Stimulated activated CD4-positive, alpha-beta T cell treated with anti-CD3 and anti-CD28 coated beads, Interleukin-12 subunit alpha, Interleukin-12 subunit beta, amount 100 ng/mL, for 48 hours (primary cell): ENCODE data around the gene RIC8A.

Experiments
- DNase-seq, 3 donors: peaks; one replicate each; pipeline ENCODE4 v3.0.0-alpha.2; 2020; ENCODE audit warnings: low read depth in 2 of 3, low spot score in 1 of 3

RIC8A gene

DNA sequence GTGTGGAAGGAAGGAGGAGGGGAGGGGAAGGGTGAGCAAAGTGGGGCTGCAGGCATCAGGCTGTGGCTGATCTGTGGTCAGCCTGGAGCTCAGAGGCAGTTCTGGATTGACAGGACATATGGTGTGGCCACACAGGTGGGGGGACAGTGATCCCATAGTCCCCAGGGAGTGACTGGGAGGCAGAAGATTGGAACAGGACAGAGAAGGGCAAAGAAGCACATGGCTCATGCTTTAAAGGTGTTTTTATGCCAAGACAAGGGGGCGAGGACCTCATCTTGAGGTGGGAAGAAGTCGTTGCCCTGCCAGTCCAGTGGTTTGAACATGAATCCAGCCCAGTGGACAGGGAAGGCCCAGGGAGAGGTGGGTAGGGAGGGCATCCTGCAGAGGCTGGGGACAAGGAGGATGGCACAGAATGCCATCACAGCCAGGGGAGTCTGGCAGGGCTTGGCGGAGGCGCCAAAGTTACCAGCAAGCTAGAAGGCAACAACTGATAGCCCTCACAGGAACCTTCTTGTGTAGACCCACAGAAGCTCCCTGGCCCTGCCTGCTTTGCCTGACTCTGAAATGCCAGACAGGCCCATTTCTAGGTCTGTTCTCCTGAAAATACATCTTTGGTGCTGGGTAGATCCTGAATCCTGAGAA lies 3.4 kb upstream of the RIC8A start:
- no peak for DNase-seq

DNA sequence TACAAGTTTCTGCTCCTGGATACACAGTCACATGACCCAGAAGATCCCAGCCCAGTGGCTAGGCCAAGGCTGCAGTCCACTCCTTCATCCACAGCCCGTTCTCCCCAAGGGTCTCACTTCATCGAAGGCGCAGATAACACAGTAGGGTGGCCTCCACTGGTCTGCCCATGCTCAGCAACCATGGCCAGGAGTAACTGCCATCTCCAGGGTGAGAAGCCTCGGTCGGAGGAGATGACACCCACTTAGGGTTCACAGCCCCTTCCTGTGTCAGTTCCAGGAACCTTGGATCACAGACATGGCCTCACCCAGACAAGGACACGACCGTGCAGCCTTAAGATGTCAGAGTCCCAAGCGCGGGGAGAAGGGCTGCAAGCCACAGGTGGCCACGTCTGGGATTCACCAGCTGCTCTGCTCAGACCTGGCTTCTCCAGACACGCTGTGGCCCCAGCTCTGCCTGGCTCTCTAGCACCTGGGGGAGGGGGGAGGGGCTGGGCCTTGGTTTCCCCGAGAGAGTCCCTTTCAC lies 2.9 kb upstream of the RIC8A start:
- no peak for DNase-seq

DNA sequence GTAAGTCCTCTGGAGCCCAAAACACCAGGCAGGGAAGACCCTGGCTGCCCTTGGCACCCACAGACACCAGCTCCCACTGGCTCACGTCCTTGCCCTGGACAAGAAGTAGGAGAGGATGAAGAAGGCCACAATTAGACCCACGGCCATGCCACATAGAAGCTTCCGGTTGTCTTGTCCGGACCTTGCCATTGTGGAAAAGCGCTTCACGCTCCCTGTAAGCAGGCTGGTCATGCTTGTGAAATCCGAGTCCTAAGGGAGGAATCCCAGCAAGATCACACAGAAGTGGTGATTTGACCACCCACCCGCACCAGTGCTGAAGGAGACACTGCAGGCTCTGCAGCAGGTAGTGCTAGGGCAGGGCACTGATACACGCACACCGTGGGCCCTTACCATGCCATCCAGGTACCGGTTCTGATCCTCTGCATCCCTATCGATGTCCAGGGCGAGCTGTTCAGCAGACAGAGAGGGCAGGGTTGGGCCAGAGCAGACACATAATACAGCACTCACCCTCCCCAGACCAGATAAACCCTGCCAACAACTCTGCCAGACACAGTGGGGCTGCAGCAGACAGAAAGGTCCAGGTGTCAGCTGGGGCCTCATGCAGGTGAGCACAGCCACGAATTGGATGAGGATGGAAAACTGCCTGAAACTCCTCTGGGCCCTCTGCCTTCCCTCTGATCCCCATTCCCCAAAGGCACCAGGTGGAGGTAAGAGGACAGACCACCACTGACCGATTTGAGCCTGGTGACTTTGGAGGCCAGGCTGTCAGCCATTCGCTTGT lies 2.1 kb upstream of the RIC8A start:
- DNase-seq, result no peak

DNA sequence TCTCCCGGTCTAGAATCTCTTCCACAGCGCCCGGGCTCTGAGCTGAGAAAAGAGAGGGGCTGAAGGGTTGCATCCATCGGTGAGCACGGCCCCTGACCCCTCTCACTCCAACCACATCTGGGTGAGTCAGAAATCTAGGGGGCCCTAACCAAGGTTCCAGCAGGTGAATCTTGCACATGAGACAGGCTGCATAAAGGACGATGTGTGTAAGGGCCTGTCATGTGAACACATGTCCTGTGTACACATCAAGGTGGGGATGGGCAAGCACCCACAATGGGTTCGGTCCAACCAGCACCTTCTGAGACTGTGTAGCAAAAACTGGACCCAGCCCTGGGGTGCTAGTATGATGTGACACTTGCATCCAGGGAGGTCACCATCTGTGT lies 1.5 kb upstream of the RIC8A start:
- DNase-seq, result no peak

DNA sequence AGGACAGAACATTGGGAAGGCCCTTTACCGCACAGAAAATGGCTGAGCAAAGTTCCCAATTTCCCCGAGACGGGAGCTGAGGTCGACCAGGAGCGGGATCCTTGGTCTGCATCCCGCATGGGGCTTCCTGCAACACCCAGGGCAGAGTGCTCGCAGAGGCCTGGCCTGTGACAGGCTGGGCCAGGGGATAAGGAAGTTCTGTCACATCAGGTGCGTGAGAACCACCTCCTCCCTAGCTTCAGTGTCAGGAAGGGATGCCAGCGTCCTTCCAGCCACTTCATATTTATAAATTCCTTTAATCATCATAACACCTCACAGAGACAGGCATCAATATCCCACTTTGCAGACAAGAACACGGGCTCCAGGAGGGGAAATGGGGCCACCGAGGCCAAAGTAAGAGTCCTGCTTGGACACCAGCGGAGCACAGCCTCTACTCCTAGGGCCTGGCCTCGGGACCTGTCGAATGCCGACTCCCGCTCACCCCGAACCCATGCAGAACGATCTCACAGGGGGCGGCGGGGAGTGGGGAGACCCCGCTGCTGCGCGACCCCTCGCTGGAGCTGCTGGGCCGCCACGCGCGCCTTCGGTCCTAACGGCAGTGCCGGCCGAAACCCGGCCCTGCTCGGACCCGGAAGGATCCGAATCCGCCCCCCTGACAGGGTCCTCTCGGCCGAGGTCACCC lies 841 bp upstream of the RIC8A start:
- DNase-seq, result no peak

DNA sequence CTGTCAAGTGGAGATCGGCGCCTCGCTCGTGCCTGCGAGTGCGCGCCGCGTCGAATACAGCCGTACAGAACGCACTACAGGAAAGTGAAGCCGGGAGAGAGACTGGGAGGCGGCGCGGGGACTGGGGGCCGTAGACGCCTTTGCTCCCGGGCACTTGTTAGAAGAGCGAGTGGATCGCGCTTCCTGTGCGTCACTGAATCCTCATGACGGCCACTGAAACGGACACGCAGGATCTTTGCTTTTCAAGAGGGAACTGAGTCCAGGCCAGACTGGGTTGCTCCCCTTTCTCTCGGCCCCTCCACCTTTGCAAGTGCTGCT lies 314 bp downstream of the RIC8A start:
- no peak for DNase-seq

DNA sequence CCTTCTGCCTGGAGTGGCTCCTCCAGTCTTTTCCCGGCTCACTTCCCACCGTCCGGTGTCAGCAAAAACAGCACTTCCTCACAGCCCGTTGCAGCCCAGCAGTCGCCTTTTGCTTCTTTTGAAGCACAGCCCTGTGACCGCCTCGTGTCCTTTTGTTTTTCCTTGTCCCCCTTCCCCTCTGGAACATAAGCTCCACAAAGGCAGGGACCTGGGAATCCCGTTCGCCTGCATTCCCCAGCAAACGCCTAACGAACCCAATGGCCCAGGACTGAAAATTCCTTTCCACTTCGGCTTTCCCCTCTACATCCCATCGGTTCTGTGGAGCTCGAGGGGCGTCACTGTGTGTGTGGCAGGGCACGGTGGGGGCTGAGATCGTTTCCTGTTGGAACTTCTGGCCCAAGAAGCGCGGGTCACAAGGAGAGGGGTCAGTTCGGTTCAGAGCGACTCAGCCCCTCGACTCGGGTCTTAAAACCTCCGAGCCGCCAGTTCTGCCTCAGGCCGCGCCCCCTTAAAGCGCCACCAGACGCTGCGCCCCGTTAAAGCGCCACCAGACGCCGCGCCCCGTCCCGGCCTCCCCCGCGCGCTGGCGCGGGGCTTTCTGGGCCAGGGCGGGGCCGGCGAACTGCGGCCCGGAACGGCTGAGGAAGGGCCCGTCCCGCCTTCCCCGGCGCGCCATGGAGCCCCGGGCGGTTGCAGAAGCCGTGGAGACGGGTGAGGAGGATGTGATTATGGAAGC lies 841 bp downstream of the RIC8A start:
- peak; percentile 56 to 76 (median 69) for DNase-seq

DNA sequence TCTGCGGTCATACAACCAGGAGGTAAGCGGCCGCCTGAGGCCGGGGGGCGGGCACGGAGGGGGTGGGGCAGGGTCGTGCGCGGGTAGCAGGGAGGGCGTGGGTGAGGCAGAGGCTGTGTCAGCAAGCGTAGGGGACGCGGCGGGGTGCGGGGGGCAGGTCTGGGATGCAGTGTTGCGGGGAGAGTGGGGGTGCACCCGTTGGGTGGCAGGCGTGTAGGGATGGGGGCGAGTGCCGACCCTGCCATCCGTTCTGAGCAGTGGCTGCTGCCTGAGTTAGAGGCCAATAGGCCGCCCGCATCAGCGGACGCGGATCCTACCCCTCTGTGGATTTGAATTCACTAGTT lies 1.4 kb downstream of the RIC8A start:
- no peak for DNase-seq

DNA sequence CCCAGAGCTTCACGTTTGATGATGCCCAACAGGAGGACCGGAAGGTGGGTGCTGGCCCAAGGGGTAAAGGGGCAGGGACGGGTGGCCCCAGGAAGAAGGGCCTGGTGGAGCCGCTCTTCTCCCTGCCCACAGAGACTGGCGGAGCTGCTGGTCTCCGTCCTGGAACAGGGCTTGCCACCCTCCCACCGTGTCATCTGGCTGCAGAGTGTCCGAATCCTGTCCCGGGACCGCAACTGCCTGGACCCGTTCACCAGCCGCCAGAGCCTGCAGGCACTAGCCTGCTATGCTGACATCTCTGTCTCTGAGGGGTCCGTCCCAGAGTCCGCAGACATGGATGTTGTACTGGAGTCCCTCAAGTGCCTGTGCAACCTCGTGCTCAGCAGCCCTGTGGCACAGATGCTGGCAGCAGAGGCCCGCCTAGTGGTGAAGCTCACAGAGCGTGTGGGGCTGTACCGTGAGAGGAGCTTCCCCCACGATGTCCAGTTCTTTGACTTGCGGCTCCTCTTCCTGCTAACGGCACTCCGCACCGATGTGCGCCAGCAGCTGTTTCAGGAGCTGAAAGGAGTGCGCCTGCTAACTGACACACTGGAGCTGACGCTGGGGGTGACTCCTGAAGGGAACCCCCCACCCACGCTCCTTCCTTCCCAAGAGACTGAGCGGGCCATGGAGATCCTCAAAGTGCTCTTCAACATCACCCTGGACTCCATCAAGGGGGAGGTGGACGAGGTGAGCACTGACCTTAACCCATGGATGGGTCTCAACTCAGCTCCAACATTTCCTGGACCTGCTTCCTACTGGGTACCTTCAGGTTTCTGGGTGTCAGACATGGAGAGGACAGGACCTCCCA lies 2.0 kb downstream of the RIC8A start:
- no peak for DNase-seq

DNA sequence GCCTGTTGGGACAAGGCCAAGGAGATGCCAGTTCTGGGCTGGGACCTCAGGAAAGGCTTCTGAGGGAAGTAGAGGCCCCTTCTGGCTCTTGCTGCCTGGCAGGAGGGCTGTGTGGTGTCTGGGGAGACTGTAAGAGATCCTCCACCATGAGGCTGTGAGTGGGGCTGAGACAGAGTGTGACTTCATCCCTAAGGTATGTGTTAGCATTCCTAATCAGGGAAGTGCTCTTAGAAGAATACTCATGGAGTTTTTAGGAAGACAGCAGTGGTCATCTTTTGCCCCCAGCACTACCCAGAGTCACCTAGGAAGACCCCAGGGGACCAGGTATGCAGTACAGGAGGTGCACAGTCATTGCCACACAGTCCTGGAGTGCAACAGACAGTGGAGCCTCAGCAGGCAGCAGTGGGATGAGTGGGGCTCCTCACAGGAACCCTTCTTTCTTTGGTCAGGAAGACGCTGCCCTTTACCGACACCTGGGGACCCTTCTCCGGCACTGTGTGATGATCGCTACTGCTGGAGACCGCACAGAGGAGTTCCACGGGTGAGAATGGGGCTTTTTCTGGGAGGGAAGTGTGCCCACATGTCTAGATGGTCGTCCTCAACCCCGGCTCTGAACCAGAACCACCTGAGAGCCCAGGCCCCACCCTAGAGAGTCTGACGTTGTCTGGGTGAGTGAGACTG lies 2.8 kb downstream of the RIC8A start:
- DNase-seq, result no peak

DNA sequence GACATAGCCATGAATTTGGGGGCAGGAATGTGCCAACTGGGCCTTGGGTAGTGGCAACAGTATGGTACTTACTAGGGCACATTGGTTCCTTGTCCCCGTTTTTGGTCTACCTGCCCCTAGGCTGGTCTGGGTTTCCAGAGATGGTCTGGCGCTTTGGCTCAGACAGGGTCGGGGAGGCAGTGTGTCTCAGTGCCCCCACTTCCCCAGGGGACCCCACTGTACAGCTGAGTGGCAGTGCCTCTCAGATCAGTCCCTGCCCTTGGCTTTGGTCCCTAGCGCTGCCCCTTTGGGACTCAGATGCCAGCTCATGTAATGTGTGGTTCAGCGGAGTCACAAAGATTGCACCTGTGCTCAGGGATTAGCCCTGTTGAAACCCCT lies 3.3 kb downstream of the RIC8A start:
- DNase-seq, result no peak

DNA sequence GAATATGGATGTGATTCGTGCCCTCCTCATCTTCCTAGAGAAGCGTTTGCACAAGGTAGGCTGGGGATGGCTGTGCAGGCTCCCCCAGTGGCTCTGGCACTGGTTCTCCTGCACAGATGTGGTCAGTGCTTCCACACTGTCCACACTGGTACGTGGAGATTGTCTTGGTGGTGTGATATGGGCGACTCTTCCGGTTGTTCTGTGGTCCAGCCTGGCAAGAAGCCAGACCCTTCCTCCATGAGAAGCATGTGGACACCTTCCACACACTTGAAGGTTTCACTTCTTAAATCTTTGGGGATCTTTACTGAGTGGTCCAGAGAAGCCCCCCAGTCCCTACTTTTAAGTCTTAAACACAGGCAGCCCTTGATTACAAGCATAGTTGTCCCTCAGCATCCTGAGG lies 3.8 kb downstream of the RIC8A start:
- DNase-seq, result no peak

DNA sequence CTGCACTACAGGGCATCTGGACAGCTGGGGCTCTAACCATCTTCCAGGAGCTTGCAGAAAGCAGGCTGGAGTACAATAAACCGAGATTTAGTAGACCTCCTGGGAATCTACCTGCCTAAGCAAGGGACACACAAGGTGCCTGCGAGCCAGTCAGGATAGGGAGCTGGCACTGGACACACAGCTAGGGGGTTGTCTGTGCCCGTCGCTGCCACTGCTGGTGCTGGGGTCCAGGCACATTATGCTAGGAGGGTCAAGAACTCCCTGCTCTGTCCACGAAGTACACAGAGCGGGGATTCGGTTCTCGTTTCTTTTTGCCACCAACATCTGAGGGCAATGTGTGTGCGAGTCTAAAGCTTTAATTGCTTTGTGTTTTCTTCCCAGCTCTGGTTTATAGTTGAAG lies 4.2 kb downstream of the RIC8A start:
- DNase-seq, result no peak

DNA sequence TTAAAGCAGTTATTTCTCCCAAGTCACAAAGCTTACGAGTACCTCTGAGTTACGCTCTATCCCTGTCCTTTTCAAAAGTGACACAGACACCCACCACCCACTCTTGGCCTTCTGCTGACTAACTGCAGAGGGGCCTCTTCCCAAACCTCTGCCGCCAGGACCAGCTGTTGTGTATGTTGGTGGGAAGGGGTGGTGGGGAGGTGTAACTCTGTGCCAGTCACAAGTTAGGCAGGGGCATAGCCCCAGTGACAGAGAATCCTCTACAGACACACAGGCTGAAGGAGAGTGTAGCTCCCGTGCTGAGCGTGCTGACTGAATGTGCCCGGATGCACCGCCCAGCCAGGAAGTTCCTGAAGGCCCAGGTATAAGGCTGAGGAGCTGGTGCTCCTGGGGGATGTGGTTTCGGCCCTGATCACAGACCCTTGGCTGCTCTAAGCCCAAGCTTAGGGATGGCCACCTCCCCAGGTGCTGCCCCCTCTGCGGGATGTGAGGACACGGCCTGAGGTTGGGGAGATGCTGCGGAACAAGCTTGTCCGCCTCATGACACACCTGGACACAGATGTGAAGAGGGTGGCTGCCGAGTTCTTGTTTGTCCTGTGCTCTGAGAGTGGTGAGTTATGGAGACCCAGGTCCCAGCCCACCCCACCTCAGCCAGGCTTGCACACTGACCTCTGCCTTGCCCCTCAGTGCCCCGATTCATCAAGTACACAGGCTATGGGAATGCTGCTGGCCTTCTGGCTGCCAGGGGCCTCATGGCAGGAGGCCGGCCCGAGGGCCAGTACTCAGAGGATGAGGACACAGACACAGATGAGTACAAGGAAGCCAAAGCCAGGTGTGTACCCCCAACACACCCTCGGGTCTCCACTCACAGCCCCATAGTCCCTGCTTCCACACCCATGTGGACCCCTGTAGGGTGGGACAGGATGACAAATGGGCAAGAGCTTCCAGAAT lies 4.9 kb downstream of the RIC8A start:
- no peak for DNase-seq

DNA sequence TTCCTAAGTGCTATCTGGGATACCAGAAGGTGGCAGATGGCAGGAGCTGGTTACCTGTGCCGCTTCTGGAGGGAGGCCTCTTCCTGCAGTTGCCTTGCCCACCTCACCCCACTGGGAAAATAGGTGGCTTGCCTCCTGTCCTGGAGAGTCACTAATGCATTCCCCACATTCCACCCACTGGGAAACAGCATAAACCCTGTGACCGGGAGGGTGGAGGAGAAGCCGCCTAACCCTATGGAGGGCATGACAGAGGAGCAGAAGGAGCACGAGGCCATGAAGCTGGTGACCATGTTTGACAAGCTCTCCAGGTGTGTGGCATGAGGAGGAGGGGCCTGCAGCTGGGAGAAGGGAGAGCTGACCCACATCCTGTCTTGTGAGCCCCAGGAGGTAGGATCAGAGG lies 5.6 kb downstream of the RIC8A start:
- DNase-seq, result no peak

DNA sequence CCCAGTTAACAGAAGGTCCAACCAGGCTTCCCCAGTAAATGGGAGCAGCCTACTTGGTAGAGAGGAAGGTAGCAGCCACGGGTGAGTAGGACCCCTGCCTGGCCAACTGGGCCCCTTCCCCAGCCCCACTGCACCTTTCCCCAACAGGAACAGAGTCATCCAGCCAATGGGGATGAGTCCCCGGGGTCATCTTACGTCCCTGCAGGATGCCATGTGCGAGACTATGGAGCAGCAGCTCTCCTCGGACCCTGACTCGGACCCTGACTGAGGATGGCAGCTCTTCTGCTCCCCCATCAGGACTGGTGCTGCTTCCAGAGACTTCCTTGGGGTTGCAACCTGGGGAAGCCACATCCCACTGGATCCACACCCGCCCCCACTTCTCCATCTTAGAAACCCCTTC lies 6.6 kb downstream of the RIC8A start:
- DNase-seq, result no peak

DNA sequence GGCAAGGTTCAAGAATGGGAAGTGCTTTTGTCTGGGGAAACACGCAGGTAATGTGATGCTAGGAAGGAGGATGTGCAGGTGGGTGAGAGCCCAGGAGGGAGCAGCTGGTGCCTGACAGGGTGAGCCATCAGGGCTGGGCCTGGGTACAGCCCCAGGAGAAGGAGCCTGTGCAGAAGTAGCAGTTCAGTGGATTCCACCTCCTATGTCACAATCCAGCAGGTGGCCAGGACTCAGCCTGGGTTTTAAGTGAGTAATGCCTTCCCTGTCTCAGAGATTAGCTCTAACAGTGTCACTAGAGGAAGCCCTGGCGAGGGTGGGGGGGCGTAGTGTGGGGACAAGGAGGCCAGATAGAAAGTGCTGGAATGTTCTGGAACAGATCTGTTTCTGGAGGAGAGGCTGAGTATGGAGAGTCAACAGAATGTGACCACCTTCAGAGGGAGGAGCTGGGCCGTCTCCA lies 8.1 kb downstream of the RIC8A start:
- no peak for DNase-seq

DNA sequence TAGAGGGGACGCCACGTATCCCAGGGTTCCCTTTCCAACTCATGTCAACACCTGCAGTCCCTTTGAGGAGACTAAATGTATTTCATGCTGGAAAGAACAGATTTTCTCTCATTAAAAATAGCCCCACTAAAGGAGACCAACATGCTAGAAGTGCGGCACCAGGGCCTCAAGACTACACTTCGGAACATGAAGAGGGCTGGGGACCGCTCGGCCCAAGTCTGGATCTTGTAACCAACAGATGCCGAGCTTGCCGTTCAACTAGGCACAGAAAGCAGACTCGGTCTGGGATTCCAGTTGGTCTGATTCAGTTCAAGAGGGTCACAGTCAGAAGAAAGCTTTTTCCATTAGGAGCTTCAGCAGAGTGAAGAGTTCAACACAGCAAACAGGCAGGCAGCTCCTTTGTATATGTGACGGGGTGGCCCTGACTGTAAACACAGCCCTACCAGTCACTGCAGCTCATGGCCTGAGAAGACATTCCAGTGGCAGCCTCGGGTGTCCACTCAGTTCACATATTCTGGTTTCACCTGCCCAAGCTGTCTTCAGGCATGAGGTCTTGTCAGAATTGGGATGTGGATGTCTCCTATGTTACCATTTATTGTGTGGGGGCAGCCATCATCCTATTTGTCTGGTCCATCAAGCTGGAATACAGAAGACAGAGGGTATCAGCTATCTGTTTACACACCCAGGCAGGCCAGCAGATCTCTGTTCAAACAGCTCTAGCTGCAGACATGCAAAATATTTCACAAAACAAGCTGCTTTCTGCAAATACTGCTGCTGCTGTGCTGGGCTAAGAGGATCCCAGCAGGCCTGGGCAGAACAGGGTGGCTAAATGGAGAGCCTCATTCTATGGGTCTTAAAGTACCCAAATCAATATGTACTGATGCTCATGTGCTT lies 8.8 kb downstream of the RIC8A start:
- DNase-seq, result no peak
